Subcutaneous adipose tissue (tissue), 4 donors: ENCODE measurements around the gene SLC35F3. TPM values are rescaled to one million over a fixed set of nuclear protein-coding genes. Genes with fewer than 3 reads are reported as not detected.

ENCODE experiments used
- CTCF ChIP-seq: fragments of 450-650 bp; IDR thresholded peaks from one replicate; pipeline ENCODE4 v1.5.1; 2016; ENCODE audit warnings: low read depth, mild to moderate bottlenecking, control low read depth, antibody characterized with exemption, moderate library complexity
- total RNA-seq, 4 donors: library from RNA; depleted of rRNA; stranded (reverse); fragments of >200 nt; gene quantifications; one replicate each; pipeline ENCODE4 v1.1.0, GENCODE V29; 2016

SLC35F3 gene
- total RNA-seq, 4 donors from 2014 or later: 0.44 TPM; not detected in 3

DNA sequence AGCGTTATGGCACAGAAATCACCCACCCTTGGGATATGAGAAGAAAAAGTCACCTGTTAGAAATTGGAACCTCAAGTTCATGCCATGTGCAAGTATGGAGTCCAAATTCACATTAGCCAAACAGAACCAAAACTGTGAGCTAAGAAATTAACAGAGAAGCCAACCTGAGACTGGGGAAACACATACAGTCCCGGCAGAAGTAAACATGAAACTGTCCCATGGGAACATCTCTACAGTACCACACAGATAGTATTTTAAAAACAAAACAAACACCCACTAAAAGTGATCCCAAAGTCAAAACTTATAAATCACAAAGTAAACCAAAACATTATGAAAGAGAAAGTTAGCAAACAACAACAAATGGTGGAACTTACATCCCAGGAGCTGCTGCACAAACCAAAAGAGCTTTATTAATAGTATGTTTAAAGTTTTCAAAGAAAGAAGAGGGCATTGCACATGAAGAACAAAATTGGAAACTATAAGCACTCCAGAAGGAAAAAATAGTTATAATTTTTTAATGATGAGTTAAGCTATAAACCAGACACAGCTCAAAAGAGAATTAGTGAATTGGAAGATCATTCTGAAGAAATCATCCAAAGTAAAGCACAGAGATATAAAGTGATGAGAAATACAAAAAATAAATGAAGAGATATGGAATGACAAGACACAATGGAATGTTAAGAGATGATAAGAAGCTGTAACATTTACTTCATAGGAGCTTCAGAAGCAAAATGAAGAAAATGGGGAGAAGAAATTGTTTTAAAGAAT is 385.2 kb downstream of the SLC35F3 start:
- no peak for TF ChIP-seq CTCF

- no peak for TF ChIP-seq CTCF
Measured at GRCh38 chr1:234292011-234292410, 387.5 kb downstream of the SLC35F3 start.

DNA sequence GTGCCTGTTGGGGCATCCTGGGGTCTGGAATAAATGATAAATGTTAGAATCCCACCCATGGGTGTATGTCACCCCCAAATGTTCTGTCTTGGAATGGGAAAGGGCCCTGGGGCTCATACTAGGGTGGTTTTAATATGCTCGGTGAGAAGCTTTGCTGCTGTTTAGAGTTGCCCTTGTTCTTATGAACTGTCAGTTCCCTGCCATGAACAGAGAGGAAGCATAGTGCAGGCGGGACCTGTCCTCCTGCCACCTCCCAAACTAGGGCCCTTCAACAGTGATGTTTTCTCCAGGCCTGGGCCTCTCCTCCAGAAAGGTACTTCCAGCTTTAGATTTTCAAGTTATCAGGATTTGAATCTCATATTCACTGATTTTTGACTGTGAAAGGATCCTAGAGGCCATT is 388.1 kb downstream of the SLC35F3 start:
- TF ChIP-seq CTCF: no peak

DNA sequence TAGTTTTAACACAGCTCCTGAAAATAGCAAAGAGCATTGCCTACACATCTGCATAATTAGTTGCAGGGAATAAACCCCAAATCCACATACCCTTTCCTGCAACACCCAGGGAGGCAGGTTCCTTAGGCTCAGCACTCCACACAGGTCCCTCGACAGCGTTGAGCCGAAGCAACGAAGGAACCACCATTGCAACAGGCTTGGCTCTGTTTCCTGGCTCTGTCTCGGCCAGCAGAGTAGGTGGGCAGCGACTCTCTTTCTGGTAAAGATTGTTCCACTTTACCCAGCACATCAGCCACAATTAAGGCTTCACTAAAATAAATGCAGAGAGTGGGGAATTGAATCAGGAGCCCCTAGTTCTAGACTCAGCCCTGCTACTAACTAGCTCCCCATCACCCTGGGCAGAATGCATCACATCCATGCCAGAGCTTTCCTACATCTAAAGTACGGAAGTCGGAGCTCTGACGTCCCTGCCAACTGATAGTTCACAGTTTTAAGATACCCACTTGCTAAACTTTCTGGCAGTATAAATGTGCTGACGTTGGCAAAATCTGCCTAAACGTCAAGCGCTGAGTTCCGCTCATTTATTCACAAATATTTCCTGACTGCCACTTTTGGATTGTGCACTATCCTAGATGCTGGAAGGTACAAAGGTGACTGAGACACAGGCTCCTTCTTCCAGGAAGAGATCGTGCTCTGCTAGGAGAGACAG is 389.8 kb downstream of the SLC35F3 start:
- no peak for TF ChIP-seq CTCF

- no peak for TF ChIP-seq CTCF
Measured at GRCh38 chr1:234295068-234295467, 390.6 kb downstream of the SLC35F3 start.

DNA sequence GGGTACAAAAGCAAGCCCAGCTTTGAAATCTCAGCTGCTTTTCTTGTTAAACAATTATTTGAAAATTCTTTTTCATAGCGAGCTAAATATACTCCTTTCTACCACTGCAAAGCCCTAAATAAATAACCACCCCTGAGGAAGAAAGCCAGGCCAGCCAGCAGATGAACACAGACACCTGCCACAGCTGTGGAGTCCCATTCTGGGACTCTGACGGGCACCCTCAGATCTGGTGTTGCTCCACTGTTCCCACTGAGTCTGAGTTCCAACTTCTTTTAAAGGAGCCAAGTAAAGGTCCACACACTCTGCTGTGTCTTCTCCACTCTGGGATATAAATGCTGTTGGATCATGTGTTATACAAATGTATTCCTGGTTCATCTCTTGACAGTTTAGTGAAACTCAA is 391.1 kb downstream of the SLC35F3 start:
- no peak for TF ChIP-seq CTCF

GRCh38 chr1:234296496-234296895 is 392.0 kb downstream of the SLC35F3 start:
- TF ChIP-seq CTCF: no peak
